ENCODE measurements around the gene DGCR8. TPM values are rescaled to one million over a fixed set of nuclear protein-coding genes. Genes with fewer than 3 reads are reported as not detected.

Gene DGCR8
- total RNA-seq, 1 experiment from 2014 or later = 53.1 TPM

DNA sequence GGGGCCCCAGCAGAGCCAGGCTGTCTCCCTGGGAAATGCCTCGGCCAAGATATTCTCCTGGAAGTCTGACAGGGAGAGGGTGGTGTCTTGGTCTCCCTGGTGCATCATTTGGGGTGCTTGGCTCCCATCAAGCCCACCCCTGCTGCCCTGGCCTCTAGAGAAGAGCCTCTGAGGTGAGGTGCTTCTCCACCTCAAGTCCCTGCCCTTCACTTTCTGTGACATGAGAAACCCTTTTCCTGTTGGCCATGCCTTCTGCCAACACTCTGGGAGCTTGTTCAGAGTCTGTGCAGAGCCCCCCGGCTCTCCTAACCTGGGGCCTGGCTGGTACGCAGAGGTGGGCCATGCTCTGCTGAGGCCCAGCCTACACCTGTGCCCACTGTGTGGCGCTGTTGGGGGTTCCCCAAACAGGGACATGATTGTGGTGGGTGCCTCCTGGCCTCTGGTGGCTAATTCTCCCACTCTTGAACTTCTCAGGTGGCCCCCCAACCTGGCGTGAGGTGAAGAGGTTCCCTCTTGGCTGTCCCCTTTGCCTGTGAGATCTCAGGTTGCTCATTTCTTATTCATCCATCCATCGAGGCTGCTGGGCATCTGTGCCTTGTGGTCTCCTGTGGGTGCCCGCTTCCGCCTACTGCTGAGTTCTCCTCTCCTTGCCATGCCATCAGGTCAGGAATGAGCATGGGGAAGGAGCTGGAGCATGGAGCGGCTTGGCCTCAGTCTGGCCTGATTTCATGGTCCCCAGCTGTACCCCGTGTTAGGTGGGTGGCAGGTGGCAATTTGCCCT is 19.2 kb upstream of the DGCR8 start:
- Mint-ChIP-seq H3K27me3 (ENCODE audit: insufficient read depth, unreplicated experiment) (no peaks in the 10 kb centered on the region), H3K27ac (ENCODE audit: unreplicated experiment) (no peak overlapping the region), H3K9me3 (ENCODE audit: unreplicated experiment) (no peaks in the 10 kb centered on the region), H3K36me3 (ENCODE audit: insufficient read depth, unreplicated experiment) (peaks cover 12% of the 10 kb centered on the region), H3K4me1 (ENCODE audit: low read depth, unreplicated experiment) (no peaks in the 10 kb centered on the region), H3K4me3 (ENCODE audit: unreplicated experiment) (no peak overlapping the region)
- ChIA-PET POLR2A (no interaction called here), CTCF (no interaction called here)
- Histone ChIP-seq H3K4me3 (ENCODE audit: low read depth, low read length) (no peak overlapping the region), H3K4me1 (no peaks in the 10 kb centered on the region), H3K36me3 (ENCODE audit: control insufficient read depth, insufficient read depth, low read length) (no peaks in the 10 kb centered on the region; the same call in 1 of the 2 replicates), H3K27me3 (replicated peaks; ENCODE audit: control insufficient read depth, insufficient read depth, low read length) (no peaks in the 10 kb centered on the region), H3K9me3 (no peaks in the 10 kb centered on the region)
- intact Hi-C loops (cut with micrococcal nuclease; ENCODE audit: unreplicated experiment) = no loop called here
- no peak for TF ChIP-seq CTCF (IDR thresholded peaks at IDR 0.05; ENCODE audit: insufficient read depth in 1 of 2, low read depth in 1 of 2, low read length in 1 of 2, severe bottlenecking in 1 of 2, unreplicated experiment in 1 of 2)
- DNase-seq = no peak
- BruUV-seq (replicated peaks) = no TSS peak

- no peak for TF ChIP-seq CTCF (IDR thresholded peaks at IDR 0.05; ENCODE audit: insufficient read depth in 1 of 2, low read depth in 1 of 2, low read length in 1 of 2, severe bottlenecking in 1 of 2, unreplicated experiment in 1 of 2)
- no TSS peak for BruUV-seq (replicated peaks)
- no peak for DNase-seq
- no peaks in the 10 kb centered on the region for H3K9me3 Mint-ChIP-seq (ENCODE audit: unreplicated experiment)
- intact Hi-C loops (cut with micrococcal nuclease; ENCODE audit: unreplicated experiment) = no loop called here
- no peak overlapping the region for H3K4me3 Mint-ChIP-seq (ENCODE audit: unreplicated experiment)
- H3K27ac Mint-ChIP-seq (ENCODE audit: unreplicated experiment) = no peak overlapping the region
- POLR2A ChIA-PET = no interaction called here
- Histone ChIP-seq H3K4me3 (ENCODE audit: low read depth, low read length) (no peak overlapping the region), H3K36me3 (ENCODE audit: control insufficient read depth, insufficient read depth, low read length) (no peaks in the 10 kb centered on the region; the same call in 1 of the 2 replicates), H3K9me3 (no peaks in the 10 kb centered on the region), H3K27me3 (replicated peaks; ENCODE audit: control insufficient read depth, insufficient read depth, low read length) (no peaks in the 10 kb centered on the region), H3K4me1 (no peaks in the 10 kb centered on the region)
- no peaks in the 10 kb centered on the region for H3K27me3 Mint-ChIP-seq (ENCODE audit: insufficient read depth, unreplicated experiment)
- peaks cover 7% of the 10 kb centered on the region for H3K36me3 Mint-ChIP-seq (ENCODE audit: insufficient read depth, unreplicated experiment)
- CTCF ChIA-PET = no interaction called here
- no peaks in the 10 kb centered on the region for H3K4me1 Mint-ChIP-seq (ENCODE audit: low read depth, unreplicated experiment)
These were observed 18.6 kb upstream of the DGCR8 start for GRCh38 chr22:20061481-20061861.

DNA sequence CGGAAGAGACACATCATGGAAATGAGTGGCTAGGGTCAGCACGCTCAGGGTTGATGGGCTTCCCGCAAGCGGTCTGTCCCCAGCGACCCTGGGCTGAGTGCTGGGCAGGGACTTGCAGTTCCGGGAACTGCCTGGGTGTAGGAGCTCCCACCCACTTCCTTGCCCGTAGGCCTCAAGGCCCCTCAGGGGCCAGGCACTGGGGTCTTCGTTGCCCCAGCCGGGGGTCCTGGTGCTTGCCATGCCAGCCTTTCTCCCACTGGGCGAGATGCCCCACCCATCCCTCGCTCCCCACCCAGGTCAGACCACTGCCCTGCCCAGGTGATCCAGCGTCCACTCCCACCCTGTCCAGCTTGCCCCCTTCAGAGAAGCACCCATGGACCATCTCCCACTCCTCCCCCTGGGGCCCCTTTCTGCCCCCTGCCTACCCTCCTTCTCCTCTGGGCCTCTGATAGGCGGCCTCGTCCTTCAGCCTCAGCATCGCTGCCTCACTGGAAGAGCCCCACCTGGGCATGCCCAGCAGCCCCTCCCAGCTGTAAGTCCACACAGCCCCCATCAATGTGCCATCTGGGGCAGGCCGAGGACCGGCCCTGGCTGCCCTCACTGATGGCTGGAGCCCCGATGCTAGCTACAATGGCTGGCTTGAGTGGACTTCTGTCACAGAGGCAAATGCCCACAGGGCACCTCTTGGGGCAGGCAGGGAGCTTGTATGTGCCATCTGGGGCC is 17.8 kb upstream of the DGCR8 start:
- Histone ChIP-seq H3K27me3 (replicated peaks; ENCODE audit: control insufficient read depth, insufficient read depth, low read length) (no peaks in the 10 kb centered on the region), H3K36me3 (ENCODE audit: control insufficient read depth, insufficient read depth, low read length) (no peaks in the 10 kb centered on the region; the same call in 1 of the 2 replicates), H3K9me3 (no peaks in the 10 kb centered on the region), H3K4me1 (no peaks in the 10 kb centered on the region), H3K4me3 (ENCODE audit: low read depth, low read length) (no peak overlapping the region)
- no peak overlapping the region for H3K4me3 Mint-ChIP-seq (ENCODE audit: unreplicated experiment)
- peaks cover 5% of the 10 kb centered on the region for H3K36me3 Mint-ChIP-seq (ENCODE audit: insufficient read depth, unreplicated experiment)
- intact Hi-C loops (cut with micrococcal nuclease; ENCODE audit: unreplicated experiment) = no loop called here
- H3K27ac Mint-ChIP-seq (ENCODE audit: unreplicated experiment) = no peak overlapping the region
- H3K27me3 Mint-ChIP-seq (ENCODE audit: insufficient read depth, unreplicated experiment) = no peaks in the 10 kb centered on the region
- H3K9me3 Mint-ChIP-seq (ENCODE audit: unreplicated experiment) = no peaks in the 10 kb centered on the region
- DNase-seq = no peak
- ChIA-PET CTCF (no interaction called here), POLR2A (no interaction called here)
- BruUV-seq (replicated peaks) = no TSS peak
- H3K4me1 Mint-ChIP-seq (ENCODE audit: low read depth, unreplicated experiment) = no peaks in the 10 kb centered on the region
- TF ChIP-seq CTCF (IDR thresholded peaks at IDR 0.05; ENCODE audit: insufficient read depth in 1 of 2, low read depth in 1 of 2, low read length in 1 of 2, severe bottlenecking in 1 of 2, unreplicated experiment in 1 of 2) = no peak

Measured in Caco-2 (cell line).